Hepatocyte (in vitro differentiated cells): ENCODE results near the gene LRRC4C. TPM values are rescaled to one million over a fixed set of nuclear protein-coding genes. Genes with fewer than 3 reads are reported as not detected.

Source experiments
- DNase-seq: peaks from one replicate; pipeline ENCODE4 v3.0.0-alpha.2; 2016; ENCODE audit warnings: low spot score
- H2AFZ ChIP-seq: fragments of 200-600 bp; sonication (generic); 2 replicates; pipeline ENCODE4 v1.6.0; 2016; ENCODE audit warnings: antibody characterized with exemption, mild to moderate bottlenecking
- H3K27ac ChIP-seq: fragments of 200-600 bp; sonication (generic); 2 replicates; pipeline ENCODE4 v1.5.1; 2016; ENCODE audit warnings: mild to moderate bottlenecking
- H3K27me3 ChIP-seq: fragments of 200-600 bp; sonication (generic); 2 replicates; pipeline ENCODE4 v1.6.1; 2016
- H3K36me3 ChIP-seq: fragments of 200-600 bp; sonication (generic); replicated peaks from 2 replicates; pipeline ENCODE4 v1.5.1; 2016; ENCODE audit warnings: low read depth; ENCODE audit not compliant: insufficient read depth
- H3K4me1 ChIP-seq: fragments of 200-600 bp; sonication (generic); 2 replicates; pipeline ENCODE4 v1.5.1; 2016; ENCODE audit warnings: mild to moderate bottlenecking, moderate library complexity; ENCODE audit not compliant: insufficient read depth
- H3K4me2 ChIP-seq: fragments of 200-600 bp; sonication (generic); 2 replicates; pipeline ENCODE4 v1.6.0; 2016
- H3K4me3 ChIP-seq: fragments of 200-600 bp; sonication (generic); 2 replicates; pipeline ENCODE4 v1.5.1; 2016; ENCODE audit warnings: mild to moderate bottlenecking
- H3K79me2 ChIP-seq: fragments of 200-600 bp; sonication (generic); 2 replicates; pipeline ENCODE4 v1.6.0; 2017; ENCODE audit warnings: mild to moderate bottlenecking
- H3K9me2 ChIP-seq: fragments of 200-600 bp; sonication (generic); replicated peaks from 2 replicates; pipeline ENCODE4 v1.6.0; 2017; ENCODE audit warnings: mild to moderate bottlenecking; ENCODE audit not compliant: insufficient read depth
- H3K9me3 ChIP-seq: fragments of 200-600 bp; sonication (generic); 2 replicates; pipeline ENCODE4 v1.5.1; 2016; ENCODE audit warnings: low read depth, mild to moderate bottlenecking
- H4K20me1 ChIP-seq: fragments of 200-600 bp; sonication (generic); 2 replicates; pipeline ENCODE4 v1.6.0; 2016; ENCODE audit warnings: mild to moderate bottlenecking; ENCODE audit not compliant: insufficient read depth, poor library complexity, severe bottlenecking
- CTCF ChIP-seq: fragments of 200-600 bp; sonication (generic); IDR thresholded peaks from 2 replicates; pipeline ENCODE4 v1.5.1; 2016; ENCODE audit warnings: antibody characterized with exemption, mild to moderate bottlenecking; ENCODE audit not compliant: poor library complexity
- EZH2 ChIP-seq: fragments of 200-600 bp; sonication (generic); IDR thresholded peaks from 2 replicates; pipeline ENCODE4 v1.6.1; 2016; ENCODE audit warnings: antibody characterized with exemption, mild to moderate bottlenecking, borderline replicate concordance
- EZH2phosphoT487 ChIP-seq: fragments of 200-600 bp; sonication (generic); IDR thresholded peaks from one replicate; pipeline ENCODE4 v1.6.1; 2018; ENCODE audit warnings: antibody characterized with exemption, mild to moderate bottlenecking, low read depth, moderate library complexity; ENCODE audit not compliant: unreplicated experiment, severe bottlenecking
- WGBS: methylation state at CpG from one replicate; pipeline ENCODE4 v1.1.6; 2016; ENCODE audit warnings: low lambda C conversion rate; ENCODE audit errors: missing lambda C conversion rate; 5-methylcytosine and 5-hydroxymethylcytosine counted together
- polyA plus RNA-seq: library from polyadenylated mRNA; unstranded; fragments of >200 nt; fragmentation: Nextera tagmentation; extraction: Ambion mirVana; gene quantifications from 2 replicates; pipeline ENCODE4 v1.2.1, GENCODE V29; 2016
- total RNA-seq: library from RNA; depleted of rRNA; stranded (reverse); fragments of >200 nt; gene quantifications from 2 replicates; pipeline ENCODE4 v1.2.3, GENCODE V29; 2014

Gene LRRC4C
- total and polyA plus RNA-seq, 2 experiments from 2014 or later: 1.1 to 3.1 TPM

- DNase-seq: no peak
- H3K4me2 ChIP-seq: no peak overlapping the region
- no peaks in the 10 kb centered on the region for H3K79me2 ChIP-seq
- H3K4me1 ChIP-seq: no peaks in the 10 kb centered on the region
- H2AFZ ChIP-seq: no peak overlapping the region
- no peaks in the 10 kb centered on the region for H3K36me3 ChIP-seq
- TF ChIP-seq EZH2phosphoT487 (no peak), EZH2 (no peak), CTCF (no peak)
- no peaks in the 10 kb centered on the region for H4K20me1 ChIP-seq
- H3K27ac ChIP-seq: no peak overlapping the region
- no peaks in the 10 kb centered on the region for H3K9me3 ChIP-seq
- H3K4me3 ChIP-seq: no peak overlapping the region
- H3K9me2 ChIP-seq: no peaks in the 10 kb centered on the region
- 88% methylated on average over 4 of the region's 4 CpGs for WGBS
- no peaks in the 10 kb centered on the region for H3K27me3 ChIP-seq
Measured at GRCh38 chr11:41309111-41309522, 150.3 kb downstream of the LRRC4C start.

- no peak overlapping the region for H3K4me2 ChIP-seq
- TF ChIP-seq EZH2 (no peak), EZH2phosphoT487 (no peak), CTCF (no peak)
- no peak overlapping the region for H3K27ac ChIP-seq
- no peaks in the 10 kb centered on the region for H3K4me1 ChIP-seq
- H3K9me3 ChIP-seq: no peaks in the 10 kb centered on the region
- no peak for DNase-seq
- H3K4me3 ChIP-seq: no peak overlapping the region
- H3K9me2 ChIP-seq: no peaks in the 10 kb centered on the region
- no peak overlapping the region for H2AFZ ChIP-seq
- H3K36me3 ChIP-seq: no peaks in the 10 kb centered on the region
- 72% methylated on average over 5 of the region's 5 CpGs for WGBS
- no peaks in the 10 kb centered on the region for H3K79me2 ChIP-seq
- H4K20me1 ChIP-seq: no peaks in the 10 kb centered on the region
- no peaks in the 10 kb centered on the region for H3K27me3 ChIP-seq
Measured at GRCh38 chr11:41308286-41308685, 151.2 kb downstream of the LRRC4C start.

GRCh38 chr11:41307296-41308080 is 152.0 kb downstream of the LRRC4C start:
- DNase-seq: no peak
- H3K4me3 ChIP-seq: no peak overlapping the region
- H2AFZ ChIP-seq: no peak overlapping the region
- H3K4me2 ChIP-seq: no peak overlapping the region
- no peaks in the 10 kb centered on the region for H3K9me3 ChIP-seq
- no peaks in the 10 kb centered on the region for H3K27me3 ChIP-seq
- H3K36me3 ChIP-seq: no peaks in the 10 kb centered on the region
- H3K4me1 ChIP-seq: no peaks in the 10 kb centered on the region
- no peaks in the 10 kb centered on the region for H4K20me1 ChIP-seq
- H3K27ac ChIP-seq: no peak overlapping the region
- no peaks in the 10 kb centered on the region for H3K79me2 ChIP-seq
- 84% methylated on average over 5 of the region's 5 CpGs for WGBS
- no peak for TF ChIP-seq CTCF
- TF ChIP-seq EZH2phosphoT487: no peak
- no peak for TF ChIP-seq EZH2
- no peaks in the 10 kb centered on the region for H3K9me2 ChIP-seq
